CD1c-positive myeloid dendritic cell (primary cell): ENCODE results near the gene TMEM116.
"Not testable (repeated sequence)": the region's sequence is repeated elsewhere in the genome, so short reads cannot be mapped to it uniquely, and the experiment has no call there.

Experiments
- DNase-seq: peaks from one replicate; pipeline ENCODE4 v3.0.0-alpha.2; 2016; ENCODE audit errors: extremely low spot score

Gene TMEM116

GRCh38 chr12:112012775-112013600 lies at the start of gene TMEM116, which contains the start of gene ERP29:
Gene TMEM116, minus strand, starts transcription at chr12:112013165. Its CDS starts 7,895 bp downstream, at chr12:112005270.
Gene ERP29, plus strand, starts transcription at chr12:112013426. Its CDS starts 40 bp downstream, at chr12:112013466.
- peak; percentile 100 for DNase-seq

DNA sequence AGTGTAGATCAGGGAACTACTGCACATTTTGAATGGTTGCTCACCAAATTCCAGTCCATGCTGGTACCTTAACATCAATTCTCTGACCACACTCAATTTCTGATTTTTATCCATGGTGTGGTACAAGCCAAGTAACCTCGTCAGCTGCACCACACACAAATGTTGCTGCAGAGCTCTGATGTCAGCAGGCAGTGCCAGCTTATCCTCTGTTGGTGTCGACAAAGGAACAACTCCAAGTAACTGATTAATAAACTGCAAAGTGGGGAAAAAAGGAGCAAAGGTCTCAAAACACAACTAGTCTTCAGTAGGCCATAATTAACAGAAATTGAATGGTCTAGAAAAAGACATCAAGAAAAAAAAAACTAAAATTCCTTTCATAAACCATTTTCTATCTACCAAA lies 48.2 kb upstream of the TMEM116 start:
- no peak for DNase-seq

GRCh38 chr12:112049351-112049750 lies 36.4 kb upstream of the TMEM116 start:
- no peak for DNase-seq

DNA sequence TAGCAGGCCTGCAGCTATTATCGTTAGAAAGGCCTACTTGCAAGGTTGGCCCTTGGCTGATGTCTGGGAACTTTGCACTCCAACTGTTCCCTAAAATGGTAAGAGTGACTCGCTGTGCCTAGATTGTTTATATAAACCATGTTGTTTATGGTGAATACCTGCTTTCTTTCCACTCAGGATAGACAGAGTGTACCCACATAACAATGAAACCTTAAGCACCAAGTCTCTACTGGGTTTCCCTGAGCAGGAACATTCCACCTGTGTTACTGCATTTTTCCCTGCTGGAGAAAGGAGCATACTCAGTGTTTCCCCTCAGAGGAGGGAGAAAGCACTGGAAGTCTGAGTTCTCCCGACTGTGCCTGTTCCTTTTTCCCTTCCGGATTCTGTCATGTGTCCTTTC lies 33.0 kb upstream of the TMEM116 start:
- no peak for DNase-seq

GRCh38 chr12:112036614-112037013 lies 23.6 kb upstream of the TMEM116 start:
- not testable (repeated sequence) for DNase-seq

- no peak for DNase-seq
Measured at GRCh38 chr12:112035219-112035785, 22.3 kb upstream of the TMEM116 start.

DNA sequence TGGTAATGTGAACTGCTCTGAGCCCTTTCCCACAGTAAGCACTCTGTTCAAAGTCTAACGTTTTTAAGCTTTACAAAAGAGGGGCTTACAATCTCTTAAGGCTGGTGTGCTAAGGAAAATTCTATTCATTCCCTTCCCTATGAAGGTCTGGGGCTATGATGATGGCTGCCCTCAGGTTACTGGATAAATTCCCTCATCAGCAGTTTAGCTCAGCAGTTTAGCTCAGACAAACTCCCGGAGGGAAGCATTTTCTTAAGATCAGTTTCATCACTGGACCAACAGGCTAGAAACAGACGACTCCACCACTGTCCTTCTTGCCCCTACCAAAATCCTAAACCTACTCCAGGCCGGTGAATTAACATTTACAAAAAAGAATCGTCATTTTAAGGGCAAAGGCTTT lies 19.3 kb upstream of the TMEM116 start:
- DNase-seq = no peak

DNA sequence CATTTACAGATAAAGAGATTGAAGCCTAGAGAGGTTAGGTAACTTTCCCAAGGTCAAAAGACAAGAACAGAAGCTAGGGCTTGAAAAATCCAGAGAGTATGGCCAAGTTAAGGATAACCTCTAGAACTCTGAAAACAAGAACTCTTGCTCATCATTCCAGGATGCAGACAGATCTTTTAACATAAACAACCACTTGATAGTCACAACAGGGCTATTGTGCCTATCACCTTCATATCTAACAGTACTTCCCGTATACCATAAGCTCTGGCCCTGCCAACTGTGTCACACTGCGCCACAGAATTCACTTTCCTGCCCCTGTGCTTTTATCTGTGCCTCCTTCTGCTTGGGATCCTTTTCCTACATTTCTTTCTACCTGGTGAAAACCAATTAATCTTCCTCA lies 18.5 kb upstream of the TMEM116 start:
- no peak for DNase-seq

- DNase-seq = peak; percentile 48
Measured at GRCh38 chr12:112029301-112029700, 16.3 kb upstream of the TMEM116 start.

GRCh38 chr12:112025808-112026375 lies 12.9 kb upstream of the TMEM116 start:
- DNase-seq = peak; percentile 8

GRCh38 chr12:112023759-112024396 lies 10.9 kb upstream of the TMEM116 start:
- DNase-seq = no peak

- DNase-seq = no peak
Measured at GRCh38 chr12:112022241-112023016, 9.5 kb upstream of the TMEM116 start.

GRCh38 chr12:112020947-112021457 lies 8.0 kb upstream of the TMEM116 start:
- DNase-seq = no peak

GRCh38 chr12:112018571-112019237 lies 5.7 kb upstream of the TMEM116 start:
- DNase-seq = no peak

- no peak for DNase-seq
Measured at GRCh38 chr12:112017041-112017440, 4.1 kb upstream of the TMEM116 start.

DNA sequence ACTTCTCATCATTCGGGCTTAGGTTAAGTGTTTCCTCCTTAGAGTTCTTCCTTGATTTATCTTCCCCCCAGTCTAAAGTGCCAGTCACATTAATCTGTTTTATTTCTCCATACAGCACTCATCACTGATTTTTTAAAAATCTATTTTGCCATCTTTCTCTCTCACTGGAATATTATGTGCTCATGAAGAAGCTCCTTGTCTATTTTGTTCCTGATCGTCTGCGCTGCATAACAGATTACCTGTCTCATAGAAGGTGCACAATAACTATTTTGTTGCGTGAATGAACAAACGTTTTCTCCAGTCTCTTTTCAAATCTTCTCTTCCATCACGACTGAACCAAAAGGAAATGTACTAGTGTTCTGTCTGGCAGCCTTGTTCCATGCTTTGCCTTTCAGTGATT lies 3.0 kb upstream of the TMEM116 start:
- DNase-seq = no peak

DNA sequence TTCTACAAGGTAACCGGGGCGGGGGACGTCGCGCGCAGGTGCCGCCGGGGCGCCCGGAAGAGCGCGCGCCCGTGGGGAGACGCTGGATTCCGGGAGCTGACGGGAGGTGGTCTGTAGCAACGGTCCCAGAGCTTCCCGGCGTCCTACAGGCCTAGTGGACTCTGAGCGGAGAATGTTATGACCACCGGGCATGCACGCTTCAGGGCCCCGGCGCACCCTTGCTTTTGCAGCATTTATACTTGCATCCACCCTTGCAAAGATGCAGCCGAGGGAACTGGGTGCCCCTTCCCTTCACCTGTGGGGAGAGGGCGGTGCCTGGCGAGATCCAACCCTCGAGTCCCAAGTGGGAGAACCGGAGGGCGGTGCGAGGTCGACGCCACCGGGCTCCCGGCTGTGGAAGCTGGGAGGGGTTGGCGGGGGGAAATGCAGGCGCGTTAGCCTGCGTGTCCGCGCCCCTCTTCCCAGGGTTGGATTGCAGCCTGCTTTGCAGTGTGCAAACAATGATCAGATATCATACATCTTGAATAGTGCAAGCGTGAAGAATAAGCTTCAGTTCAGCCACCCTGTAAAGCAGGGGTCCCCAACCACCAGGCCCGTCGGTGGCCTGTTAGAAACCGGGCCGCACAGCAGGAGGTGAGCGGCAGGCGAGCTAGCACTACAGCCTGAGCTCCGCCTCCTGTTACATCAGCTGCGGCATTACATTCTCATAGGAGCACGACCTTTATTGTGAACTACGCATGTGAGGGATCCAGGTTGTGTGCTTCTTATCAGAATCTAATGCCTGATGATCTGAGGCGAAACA lies 837 bp upstream of the TMEM116 start:
- DNase-seq = peak; percentile 56

DNA sequence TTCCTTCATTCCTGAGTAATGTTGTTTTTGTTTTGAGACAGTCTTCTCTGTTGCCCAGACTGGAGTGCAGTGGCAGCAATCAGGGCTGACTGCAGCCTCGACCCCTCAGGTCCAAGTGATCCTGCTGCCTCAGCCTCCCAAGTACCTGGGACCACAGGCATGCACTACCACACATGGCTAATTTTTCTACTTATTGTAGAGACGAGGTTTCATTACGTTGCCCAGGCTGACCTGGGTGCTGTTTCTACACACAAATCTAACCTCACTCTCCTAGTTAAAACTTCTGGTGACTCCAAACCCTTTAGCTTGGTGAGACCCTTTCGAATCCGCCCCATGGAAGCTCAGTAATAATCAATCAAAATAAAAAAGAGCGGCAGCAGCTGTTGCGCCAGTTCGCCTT lies 1.3 kb downstream of the TMEM116 start:
- no peak for DNase-seq

DNA sequence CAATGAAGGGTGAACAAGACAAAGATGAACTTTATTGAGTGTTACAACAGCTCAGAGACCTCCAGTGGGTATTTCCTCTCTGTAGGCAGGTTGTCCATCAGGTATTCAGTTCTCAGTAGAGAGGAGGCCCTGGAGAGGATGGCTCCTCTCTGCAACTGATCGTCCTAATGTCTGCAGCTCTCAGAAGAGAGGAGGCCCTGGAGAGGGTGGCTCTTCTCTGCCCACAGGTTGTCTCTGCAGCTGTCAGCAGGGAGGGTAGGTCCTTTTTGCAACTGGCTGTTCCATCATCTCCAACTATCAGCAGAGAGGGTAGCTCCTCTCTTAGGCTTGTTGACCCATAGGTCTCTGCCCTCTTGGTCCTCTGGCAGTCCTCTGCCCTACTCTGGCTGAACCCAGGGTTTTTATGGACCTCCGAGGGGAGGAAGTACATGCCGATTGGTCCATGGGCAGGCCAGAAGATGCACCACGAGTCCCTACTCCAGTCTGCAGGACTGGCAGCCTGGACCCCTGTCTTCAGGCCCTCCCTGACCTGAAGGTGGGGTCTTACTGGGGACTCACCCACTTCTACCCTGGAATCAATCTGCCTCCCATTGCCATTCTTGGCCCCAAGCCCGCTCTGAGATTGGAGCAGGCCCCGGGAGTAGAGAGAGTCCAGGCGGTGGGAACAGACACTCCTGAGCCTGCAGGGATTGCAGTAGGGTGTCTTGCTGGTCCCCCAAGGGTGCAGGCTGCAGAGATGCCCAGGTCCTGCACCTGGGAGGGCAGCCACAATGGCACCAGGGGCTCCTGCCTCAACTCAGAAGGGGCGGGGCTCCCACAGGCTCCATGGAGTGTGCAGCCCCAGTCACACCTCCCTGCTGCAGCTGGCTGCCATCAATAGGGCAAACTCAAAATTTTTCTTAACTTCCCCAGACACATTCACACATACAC lies 2.3 kb downstream of the TMEM116 start:
- DNase-seq = no peak
